HG03575 (cell line): ENCODE measurements around the gene AOC2.
"Not testable (repeated sequence)": the region's sequence is repeated elsewhere in the genome, so short reads cannot be mapped to it uniquely, and the experiment has no call there.

Experiments used
- ATAC-seq: cut with Tn5 transposase; IDR thresholded peaks from one replicate; pipeline ENCODE4 v1.9.1; 2021; ENCODE audit not compliant: unreplicated experiment, insufficient number of reproducible peaks, low FRiP score; ENCODE audit errors: extremely low read depth

Gene AOC2

GRCh38 chr17:42851371-42852240 is 7.2 kb downstream of the AOC2 start:
- not testable (repeated sequence) for ATAC-seq

GRCh38 chr17:42852351-42852750 is 8.0 kb downstream of the AOC2 start:
- no peak for ATAC-seq

GRCh38 chr17:42853004-42853403 is 8.6 kb downstream of the AOC2 start:
- ATAC-seq = no peak

GRCh38 chr17:42853597-42853967 is 9.2 kb downstream of the AOC2 start:
- no peak for ATAC-seq

- ATAC-seq = no peak
These were observed 9.8 kb downstream of the AOC2 start for GRCh38 chr17:42853968-42854790.

- no peak for ATAC-seq
These were observed 10.7 kb downstream of the AOC2 start for GRCh38 chr17:42855048-42855596.

- not testable (repeated sequence) for ATAC-seq
These were observed 11.7 kb downstream of the AOC2 start for GRCh38 chr17:42856093-42856492.

- ATAC-seq = not testable (repeated sequence)
These were observed 12.1 kb downstream of the AOC2 start for GRCh38 chr17:42856516-42856915.

GRCh38 chr17:42857389-42857788 is 13.0 kb downstream of the AOC2 start:
- ATAC-seq = no peak

GRCh38 chr17:42865638-42866094 is 21.3 kb downstream of the AOC2 start:
- ATAC-seq = no peak

- no peak for ATAC-seq
These were observed 21.8 kb downstream of the AOC2 start for GRCh38 chr17:42866216-42866615.

- ATAC-seq = no peak
These were observed 22.5 kb downstream of the AOC2 start for GRCh38 chr17:42866631-42867575.

GRCh38 chr17:42867694-42868261 is 23.4 kb downstream of the AOC2 start:
- ATAC-seq = not testable (repeated sequence)

GRCh38 chr17:42868338-42868737 is 24.0 kb downstream of the AOC2 start:
- ATAC-seq = no peak

- no peak for ATAC-seq
These were observed 27.3 kb downstream of the AOC2 start for GRCh38 chr17:42871647-42872046.

- ATAC-seq = no peak
These were observed 28.0 kb downstream of the AOC2 start for GRCh38 chr17:42872251-42872965.

GRCh38 chr17:42873315-42873714 is 28.9 kb downstream of the AOC2 start:
- ATAC-seq = no peak
